ENCODE measurements around the gene NF1.

DNA sequence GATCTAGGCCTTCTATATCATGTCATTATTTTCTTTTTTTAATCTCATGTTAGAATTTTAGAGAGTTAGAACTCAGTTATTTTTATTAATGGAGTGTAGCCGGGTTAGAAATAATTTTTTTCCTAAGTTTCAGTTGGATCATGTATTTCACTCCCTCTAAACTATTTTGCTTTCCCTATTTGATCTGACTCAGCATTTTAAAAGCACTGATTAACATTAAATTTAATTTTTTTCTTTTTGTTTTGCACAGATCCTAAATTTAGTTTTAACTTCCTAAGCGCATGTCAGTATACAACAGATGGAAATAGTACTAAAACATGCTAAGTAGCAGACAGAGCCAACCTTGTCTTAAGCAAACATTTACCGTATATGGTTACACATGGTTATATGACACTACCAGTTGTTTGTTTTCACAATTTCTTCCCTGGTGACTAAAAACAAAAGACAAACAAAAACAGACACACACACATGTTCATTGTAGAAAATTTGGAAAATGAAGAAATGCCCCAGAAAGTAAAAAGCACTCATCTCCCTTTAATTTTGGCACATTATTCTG is 263.1 kb downstream of the NF1 start:
- TF ChIP-seq ZNF331 (CRISPR knock-in tag; IDR thresholded peaks at IDR 0.05): no peak
- TF ChIP-seq ZNF589 (CRISPR knock-in tag; conservative IDR thresholded peaks at IDR 0.05): no peak
